Measurements from ENCODE around the gene VPS54. TPM values are rescaled to one million over a fixed set of nuclear protein-coding genes. Genes with fewer than 3 reads are reported as not detected.

The VPS54 gene, protein sequence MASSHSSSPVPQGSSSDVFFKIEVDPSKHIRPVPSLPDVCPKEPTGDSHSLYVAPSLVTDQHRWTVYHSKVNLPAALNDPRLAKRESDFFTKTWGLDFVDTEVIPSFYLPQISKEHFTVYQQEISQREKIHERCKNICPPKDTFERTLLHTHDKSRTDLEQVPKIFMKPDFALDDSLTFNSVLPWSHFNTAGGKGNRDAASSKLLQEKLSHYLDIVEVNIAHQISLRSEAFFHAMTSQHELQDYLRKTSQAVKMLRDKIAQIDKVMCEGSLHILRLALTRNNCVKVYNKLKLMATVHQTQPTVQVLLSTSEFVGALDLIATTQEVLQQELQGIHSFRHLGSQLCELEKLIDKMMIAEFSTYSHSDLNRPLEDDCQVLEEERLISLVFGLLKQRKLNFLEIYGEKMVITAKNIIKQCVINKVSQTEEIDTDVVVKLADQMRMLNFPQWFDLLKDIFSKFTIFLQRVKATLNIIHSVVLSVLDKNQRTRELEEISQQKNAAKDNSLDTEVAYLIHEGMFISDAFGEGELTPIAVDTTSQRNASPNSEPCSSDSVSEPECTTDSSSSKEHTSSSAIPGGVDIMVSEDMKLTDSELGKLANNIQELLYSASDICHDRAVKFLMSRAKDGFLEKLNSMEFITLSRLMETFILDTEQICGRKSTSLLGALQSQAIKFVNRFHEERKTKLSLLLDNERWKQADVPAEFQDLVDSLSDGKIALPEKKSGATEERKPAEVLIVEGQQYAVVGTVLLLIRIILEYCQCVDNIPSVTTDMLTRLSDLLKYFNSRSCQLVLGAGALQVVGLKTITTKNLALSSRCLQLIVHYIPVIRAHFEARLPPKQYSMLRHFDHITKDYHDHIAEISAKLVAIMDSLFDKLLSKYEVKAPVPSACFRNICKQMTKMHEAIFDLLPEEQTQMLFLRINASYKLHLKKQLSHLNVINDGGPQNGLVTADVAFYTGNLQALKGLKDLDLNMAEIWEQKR
- 9.9 and 12.6 TPM in 2 replicates for total RNA-seq (2014; rRNA removed; shearing (Covaris generic))

DNA sequence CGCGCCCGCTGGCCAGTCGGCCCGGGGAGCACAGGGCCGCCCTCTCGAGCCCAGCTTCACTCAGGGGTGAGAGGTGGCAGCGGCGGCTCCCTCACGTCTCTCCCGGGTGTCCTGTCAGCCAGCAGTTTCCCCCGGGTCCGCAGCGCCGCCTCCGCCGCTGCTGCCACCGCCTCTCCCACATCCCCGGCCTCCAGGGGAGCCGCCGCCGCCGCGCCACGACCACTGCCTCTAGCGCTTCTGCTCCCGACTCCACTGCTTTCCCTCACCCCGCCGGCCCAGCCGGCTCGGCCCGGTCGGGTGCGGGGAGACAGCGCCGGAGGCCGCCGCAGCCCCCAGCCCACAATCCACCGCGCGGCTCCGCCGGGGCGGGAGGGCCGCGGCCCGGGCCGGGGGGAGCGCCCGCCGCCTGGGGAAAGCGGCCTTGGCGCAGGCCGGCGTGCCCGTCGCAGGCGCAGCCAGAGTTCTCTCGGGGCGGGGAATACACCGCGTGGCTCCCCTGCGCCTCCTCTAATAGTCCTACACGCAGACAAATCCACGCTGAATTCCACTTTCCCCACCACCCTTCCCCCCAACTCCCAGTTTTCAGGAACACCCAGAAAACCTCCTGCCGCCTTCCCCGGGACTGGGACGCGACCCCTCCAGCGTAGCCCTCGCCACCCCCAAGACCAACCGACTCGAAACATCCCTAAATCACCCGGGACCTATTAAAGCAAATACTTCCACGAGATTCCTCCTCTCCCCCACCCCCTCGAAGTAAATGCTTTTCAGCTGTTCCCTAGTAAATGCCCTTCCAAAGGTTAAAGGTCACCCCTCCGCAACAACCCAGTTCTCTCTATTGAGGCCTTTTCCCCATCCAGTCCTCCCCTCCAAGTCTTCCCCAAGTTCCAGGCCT is at the start of gene VPS54:
VPS54 (minus strand) TSS at position 346 of the 892 bp plus-strand sequence. CDS start 35,429 bp downstream, outside the sequence.
- DNase-seq (ENCODE audit: low read depth) = peak; percentile 63

DNA sequence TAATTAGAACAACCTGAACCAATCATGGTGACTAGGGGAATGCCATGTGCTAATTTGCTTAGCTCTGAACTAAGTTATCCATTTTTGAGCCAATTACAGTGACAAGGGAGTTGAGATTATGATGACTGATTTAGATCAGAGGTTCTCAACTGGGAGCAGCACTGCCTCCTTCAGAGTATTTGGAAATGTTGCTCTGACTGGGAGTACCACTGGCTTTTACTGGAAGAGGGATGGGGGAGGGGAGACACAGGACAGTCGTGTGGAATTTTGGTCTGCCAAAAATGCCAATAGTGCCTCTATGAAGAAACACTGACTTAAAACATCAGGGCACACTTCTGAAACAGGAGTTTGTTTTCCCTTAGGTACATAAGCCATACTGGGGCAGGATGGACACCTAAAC is 48.1 kb upstream of the VPS54 start:
- DNase-seq (ENCODE audit: low read depth) = no peak

DNA sequence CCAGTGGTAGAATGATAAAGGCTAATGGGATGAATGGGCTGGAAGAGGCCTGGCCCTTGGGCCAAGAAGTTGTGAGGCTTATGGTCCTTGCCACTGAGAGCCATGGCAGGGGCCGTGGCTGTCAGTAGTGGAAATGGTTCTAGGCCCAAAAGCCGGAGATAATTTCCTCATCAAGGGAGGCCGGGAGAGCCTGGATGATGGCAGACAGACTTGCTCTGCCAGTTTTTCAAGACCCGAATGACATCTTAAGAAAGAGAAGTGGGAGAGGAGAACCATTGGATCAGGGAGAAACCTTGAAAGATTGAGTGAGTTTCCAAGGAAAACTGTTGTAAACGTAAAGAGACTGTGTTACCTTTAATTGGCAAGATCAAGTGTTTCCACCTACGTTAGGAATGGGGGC is 46.3 kb upstream of the VPS54 start:
- DNase-seq (ENCODE audit: low read depth) = no peak

DNA sequence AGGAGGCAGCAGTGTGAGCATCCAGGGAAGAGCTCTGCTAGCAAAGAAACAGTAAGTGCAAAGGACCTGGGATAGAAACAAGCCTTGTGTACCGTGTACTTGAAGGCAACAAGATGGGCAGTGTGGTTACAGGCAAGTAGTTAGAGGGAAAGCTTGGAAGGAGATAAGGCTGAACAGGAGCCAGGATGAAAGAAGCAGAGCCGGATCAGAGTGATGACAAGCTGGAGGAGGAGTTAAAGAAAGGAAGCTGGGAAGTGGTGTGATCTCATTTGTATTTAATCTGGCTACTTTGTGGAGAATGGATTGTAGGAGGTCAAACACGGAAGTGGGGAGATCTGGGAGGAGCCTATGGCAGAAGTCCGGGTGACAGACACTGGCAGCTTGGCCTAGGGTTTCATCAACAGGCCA is 44.7 kb upstream of the VPS54 start:
- DNase-seq (ENCODE audit: low read depth) = peak; percentile 63

DNA sequence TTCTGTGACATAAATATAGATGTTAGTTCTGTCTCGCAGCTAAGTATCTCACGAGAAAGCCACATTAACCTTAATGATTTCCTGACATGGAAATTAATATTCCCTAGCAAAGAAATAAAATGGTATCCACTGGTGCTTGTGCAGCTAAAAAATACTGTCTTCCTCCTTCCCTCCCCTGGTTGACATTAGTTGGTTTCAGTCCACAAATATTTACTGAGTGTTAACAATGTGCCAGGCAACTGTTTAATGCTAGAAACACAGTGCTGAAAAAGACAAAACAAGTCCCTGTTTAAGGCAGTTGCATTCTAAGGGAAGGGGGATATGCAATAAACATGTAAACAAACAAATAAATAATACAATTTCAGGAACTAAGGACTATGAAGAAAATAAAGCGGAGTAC is 44.2 kb upstream of the VPS54 start:
- no peak for DNase-seq (ENCODE audit: low read depth)

DNA sequence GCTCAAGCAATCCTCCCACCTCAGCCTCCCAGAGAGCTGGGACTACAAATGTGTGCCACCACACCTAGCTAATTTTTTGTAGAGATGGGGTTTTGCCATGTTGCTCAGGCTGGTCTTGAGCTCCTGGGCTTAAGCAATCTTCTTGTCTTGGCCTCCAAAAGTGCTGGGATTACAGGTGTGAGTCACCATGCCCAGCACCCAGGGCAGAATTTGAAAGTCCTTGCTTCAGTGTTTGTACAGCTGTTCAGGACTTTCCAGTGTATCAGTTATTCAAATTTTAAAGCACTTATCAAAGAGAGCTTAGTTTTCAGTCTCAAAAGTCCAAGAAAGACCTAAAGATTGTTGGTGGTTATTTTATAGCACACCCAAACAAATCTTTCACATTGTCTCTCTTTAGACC is 43.6 kb upstream of the VPS54 start:
- peak; percentile 70 for DNase-seq (ENCODE audit: low read depth)

DNA sequence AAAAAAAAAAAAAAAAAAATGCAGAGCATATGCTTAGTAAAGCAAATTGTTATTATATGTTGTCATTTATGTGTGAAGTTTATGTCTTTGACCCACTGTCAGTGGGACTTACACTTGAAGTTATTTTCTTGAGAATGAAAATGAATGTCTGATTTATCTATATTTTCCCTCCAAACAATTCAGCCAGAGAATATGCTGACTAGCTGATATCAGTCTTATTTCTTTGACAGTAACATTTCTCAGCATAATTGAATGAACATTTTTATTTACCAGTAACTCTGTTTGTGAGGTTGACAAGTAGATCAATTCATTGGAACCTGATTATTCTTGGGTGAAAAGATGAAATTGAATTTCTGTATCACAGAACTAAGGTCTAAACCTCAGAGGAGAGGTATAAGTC is 40.0 kb upstream of the VPS54 start:
- DNase-seq (ENCODE audit: low read depth) = no peak

DNA sequence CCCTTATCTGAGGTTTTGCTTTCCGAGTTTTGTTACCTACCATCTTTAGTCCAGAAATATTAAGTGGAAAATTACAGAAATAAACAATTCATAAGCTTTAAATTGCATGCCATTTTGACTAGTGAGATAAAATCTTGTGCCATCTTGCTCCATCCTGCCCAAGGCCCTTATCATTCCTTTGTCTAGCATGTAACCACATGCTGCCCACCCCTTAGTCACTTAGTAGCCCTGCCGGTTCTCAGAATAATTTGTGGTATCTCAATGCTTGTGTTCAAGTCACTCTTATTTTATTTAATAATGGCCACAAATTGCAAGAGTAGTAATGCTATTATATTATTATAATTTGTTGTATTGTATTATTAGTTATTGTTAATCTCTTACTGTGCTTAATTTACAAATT is 36.8 kb upstream of the VPS54 start:
- peak; percentile 4 for DNase-seq (ENCODE audit: low read depth)

DNA sequence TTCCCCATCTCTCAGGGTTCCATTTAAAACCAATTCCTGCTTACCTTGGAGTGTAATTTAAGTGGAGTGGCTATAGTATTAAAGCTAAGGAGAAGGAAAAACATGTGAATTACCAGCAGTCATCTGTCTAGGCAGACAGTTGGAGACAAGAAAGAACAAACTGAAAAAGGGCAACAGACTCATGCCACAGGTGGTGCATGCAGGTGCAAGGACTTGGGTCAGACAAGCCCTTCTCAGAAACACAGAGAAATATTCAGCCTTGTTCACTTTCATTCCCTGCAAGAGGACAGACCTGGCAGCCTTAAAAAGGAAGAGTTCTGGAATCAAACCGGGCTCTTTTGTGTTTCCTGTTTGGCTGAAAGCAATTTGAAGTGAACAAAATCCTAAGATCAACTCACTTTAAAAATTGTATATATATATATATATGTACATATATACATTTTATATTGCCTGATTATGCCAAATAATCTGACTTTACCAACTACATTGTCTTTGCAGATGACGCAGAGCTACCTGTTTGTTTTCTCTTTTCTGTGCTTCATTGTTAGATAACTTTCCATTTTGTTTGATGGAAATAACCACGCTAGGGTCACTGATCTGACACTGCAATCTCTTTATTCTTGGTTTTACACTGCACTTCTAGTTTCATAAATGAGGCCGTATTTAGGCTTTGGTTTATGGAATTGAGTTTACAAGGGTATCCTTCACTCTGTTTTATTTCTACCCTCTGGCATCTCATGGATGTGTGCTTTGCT is 35.1 kb upstream of the VPS54 start:
- DNase-seq (ENCODE audit: low read depth) = no peak

DNA sequence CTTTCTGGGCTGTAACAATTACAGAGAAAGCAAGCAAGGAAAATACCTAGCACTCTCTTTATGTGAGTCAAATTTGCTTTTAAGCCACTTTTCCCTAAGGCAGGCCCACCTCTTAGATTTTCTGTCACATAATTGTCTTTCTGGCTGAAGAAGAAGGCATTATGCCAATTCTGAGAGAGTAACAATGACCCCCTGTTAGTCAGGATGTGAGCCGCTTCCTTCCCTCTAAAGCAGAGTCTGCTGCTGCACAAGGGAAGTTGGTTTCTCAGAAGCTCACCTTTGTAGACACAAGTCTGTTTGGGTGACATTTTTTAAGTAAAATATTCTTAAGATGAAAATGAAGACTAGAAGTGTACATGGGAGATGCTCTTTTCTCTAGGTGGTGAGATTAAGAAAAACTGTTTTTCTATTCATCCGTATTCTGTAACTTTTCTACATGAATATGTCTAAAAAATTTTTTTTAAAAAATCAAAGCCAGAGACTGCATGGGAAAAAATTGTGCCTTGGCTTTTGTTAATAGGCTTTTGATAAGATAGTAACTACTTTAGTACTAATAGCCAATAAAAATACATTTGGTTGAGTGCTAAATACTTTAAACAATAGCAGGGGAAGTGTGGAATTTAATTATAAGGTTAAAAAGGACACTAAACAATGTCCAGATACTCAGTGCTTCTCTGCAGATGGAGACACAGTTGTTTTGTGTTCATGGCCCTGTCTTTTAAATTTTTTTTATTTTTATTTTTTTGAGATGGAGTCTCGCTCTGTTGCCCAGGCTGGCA is 33.4 kb upstream of the VPS54 start:
- DNase-seq (ENCODE audit: low read depth) = peak; percentile 10

DNA sequence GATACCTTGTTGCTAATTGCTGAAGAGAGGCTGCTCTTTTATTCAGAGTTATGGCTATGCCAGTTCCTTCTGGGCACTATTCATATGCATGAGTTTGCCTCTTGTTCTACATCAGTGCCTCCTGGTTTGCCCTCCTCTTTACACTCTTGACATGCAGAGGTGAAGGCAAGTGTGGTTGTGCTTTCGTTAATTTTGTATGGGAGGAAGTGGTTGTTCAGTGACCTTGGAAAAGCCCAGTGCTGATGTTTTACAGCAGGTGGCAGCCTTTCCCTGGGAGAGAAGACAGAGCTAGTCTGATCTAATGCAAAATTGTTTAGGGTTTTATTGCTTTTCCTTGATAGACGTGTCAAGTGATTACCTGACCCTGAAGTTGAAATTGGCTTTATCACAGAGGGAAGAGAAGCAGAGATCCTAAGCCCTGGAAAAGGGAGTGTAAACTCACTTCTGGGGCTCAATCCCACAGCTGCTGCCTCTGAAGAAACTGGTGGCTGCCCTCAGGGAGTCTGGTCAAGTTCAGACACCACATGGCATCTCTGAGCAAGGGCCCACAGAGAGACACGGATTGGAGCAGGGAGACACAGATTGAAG is 30.5 kb upstream of the VPS54 start:
- peak; percentile 64 for DNase-seq (ENCODE audit: low read depth)

DNA sequence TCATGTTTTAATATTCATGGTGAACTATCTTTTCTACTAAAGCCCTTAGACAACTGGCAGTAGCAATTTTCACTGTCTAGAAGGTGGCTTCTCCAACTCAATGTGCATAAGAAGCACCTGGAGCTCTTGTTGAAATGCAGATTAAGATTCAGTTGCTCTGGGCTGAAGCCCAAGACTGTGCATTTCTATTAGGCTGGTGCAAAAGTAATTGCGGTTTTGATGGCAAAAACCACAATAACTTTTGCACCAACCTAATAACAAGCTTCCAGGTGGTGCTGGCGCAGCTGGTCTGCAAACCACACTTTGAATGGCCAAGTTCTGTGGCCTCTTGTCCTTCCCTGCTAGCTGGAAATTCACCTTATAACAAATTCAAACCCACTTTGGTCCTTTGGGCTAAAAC is 26.7 kb upstream of the VPS54 start:
- no peak for DNase-seq (ENCODE audit: low read depth)

DNA sequence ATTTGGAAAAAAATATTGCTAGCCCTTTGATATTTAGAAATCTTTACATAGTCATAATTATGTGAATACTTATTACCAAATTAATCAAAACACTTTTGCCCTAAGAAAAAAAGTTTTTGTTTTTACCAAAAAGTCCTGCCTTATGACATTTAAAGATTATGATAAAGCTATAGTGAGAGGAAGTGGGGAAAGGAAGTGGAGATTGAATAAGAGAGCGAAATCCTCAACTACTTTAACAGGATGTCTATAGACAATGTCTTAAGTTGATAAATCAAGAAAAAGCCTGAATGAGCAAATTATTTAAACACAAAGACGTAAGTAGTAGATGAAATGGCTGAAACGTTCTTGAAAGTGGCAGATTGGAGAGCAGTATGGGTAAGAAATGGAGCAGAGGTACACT is 20.9 kb upstream of the VPS54 start:
- DNase-seq (ENCODE audit: low read depth) = no peak

DNA sequence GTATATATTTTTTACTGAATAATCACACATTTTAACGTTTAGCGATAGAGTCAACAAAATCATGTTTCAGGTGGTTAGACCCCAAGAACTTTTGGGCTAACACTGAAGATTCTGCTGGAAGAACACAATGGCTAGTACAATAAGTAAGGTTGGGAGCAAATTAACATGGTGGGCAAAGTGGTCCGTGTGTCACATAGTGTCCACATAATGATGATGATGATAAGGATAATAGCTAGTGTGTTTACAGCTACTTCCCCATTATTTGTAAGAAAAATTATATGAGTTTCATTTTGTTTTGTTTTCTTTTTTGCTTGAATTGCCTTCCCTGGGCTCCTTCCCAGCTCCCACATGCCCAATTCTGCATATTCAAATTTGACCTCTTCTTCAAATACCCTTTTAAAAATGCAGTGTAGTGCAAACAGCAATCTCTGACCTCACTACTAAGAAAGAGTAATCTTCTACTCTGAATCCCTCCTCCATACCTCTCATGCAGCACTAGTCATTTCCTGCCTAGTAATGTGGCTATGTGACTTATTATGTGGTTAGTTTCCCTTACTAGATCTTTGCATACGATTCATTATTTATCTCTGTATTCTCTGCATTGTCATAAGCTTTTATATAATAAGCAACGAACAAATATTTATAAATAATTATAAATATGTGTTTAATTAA is 16.9 kb upstream of the VPS54 start:
- peak; percentile 71 for DNase-seq (ENCODE audit: low read depth)

DNA sequence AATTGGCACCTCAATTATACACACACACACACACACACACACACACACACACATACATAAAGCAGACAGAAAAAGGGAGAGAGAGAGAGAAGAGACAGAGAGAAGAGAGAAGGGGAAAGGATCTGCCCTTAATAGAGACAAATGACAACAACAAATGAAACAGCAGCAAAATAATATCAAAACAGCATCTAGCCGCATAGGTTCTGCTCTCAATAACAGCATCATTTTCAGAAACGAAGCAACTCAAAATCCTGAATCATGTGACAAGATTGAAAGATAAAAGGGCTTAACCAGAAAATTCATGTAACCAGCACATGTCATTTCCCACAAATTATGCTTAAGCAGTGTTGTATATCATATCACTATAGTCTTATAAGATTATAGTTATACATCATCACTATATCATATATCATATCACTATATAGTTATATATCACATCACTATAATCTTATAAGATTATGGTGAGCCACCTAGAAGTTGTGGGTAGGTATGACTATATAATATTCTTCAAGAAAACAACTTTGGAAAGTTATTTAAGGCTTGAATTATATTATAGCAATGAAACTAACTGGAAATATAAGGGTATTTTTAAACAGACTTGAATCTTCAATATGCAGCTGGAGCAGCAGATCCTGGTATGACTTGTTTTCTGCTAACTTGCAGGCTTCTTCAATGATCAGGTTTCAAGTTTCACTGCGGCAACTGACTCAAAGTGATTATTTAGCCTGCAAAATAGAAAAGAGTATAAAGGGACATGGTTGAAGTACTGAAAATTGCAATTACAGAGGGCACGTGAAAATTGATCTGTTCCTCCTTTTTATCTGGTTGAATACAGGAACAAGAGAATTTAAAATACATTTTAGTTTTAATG is 16.1 kb upstream of the VPS54 start:
- DNase-seq (ENCODE audit: low read depth) = no peak

DNA sequence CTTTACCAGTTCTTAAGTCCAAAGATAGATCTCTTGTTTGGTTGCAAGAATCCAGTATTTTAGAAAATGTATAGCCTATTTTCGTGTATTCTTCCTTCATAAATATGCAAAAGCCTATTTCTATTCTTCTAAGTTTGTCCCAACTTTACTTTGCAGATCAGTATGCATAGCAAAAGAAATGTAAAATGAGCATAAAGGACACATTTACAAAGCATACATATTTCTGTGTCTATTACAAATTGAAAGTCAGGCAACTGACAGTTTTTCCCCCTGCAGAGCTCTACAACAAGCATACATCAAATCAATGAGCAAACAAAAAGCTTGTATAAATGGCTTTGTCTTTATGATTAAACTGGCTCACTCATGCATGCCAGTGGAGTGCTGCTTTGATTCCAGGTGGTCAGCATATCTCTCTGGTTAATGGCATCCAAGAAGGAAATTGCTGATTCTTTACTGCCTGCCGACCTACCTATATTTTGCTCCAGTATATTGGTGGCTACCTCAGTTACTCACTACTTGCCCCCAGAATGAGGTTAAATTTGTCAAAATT is 10.0 kb upstream of the VPS54 start:
- DNase-seq (ENCODE audit: low read depth) = no peak

DNA sequence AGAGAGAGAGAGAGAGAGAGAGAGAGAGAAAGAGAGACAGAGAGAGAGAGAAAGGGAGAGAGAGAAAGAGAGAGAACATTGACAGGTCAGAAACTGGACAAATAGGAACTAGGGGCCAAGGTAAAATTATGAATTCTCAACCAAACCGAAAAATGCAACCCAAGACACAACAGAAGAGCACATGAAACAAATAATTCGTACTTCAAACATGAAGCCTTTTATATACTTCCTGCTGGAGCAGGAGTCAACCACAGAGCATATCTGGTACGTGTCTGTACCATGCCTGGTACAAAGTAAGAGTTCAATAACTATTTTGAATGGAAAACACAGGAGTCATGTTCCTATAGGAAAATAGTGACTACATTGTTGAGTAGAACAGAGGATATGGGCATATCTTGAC is 6.5 kb upstream of the VPS54 start:
- DNase-seq (ENCODE audit: low read depth) = no peak
